ENCODE results near the gene FAM193A.

GRCh38 chr4:2696423-2696822 lies 160.0 kb downstream of the FAM193A start:
- TF ChIP-seq CTCF (IDR thresholded peaks at IDR 0.05) (no peak), POLR2A (IDR thresholded peaks at IDR 0.05) (no peak)
